D721Med (cell line): Measurements from ENCODE around the gene LRMDA.

Experiments
- DNase-seq: peaks from one replicate; pipeline ENCODE4 v3.0.0; 2011; ENCODE audit warnings: low spot score; ENCODE audit not compliant: insufficient read length
- FAIRE-seq: peaks from 2 replicates; lab custom pipeline; 2011; peaks lifted over from hg19 to GRCh38; lab: Jason Lieb, UNC
- CTCF ChIP-seq: IDR thresholded peaks from 2 replicates; pipeline ENCODE4 v1.5.1; 2012; ENCODE audit warnings: mild to moderate bottlenecking, control low read depth; ENCODE audit not compliant: insufficient read depth; ENCODE audit errors: missing control alignments

Gene LRMDA

GRCh38 chr10:75838486-75838885 lies 407.1 kb downstream of the LRMDA start:
- FAIRE-seq = no peak
- DNase-seq = no peak
- no peak for TF ChIP-seq CTCF

- FAIRE-seq = no peak
- DNase-seq = no peak
- TF ChIP-seq CTCF = no peak
Observed at GRCh38 chr10:75839020-75839419, 407.6 kb downstream of the LRMDA start.

GRCh38 chr10:75841266-75841665 lies 409.8 kb downstream of the LRMDA start:
- no peak for TF ChIP-seq CTCF
- no peak for FAIRE-seq
- no peak for DNase-seq

- no peak for FAIRE-seq
- no peak for DNase-seq
- TF ChIP-seq CTCF = no peak
Observed at GRCh38 chr10:75845176-75845947, 413.9 kb downstream of the LRMDA start.

- no peak for DNase-seq
- no peak for TF ChIP-seq CTCF
- FAIRE-seq = no peak
Observed at GRCh38 chr10:75847477-75847876, 416.1 kb downstream of the LRMDA start.

- TF ChIP-seq CTCF = no peak
- DNase-seq = no peak
- FAIRE-seq = no peak
Observed at GRCh38 chr10:75851580-75852345, 420.3 kb downstream of the LRMDA start.
